ENCODE results near the gene SMG6.

- TF ChIP-seq CTCF (IDR thresholded peaks at IDR 0.05; ENCODE audit: low read depth, low read length) (no peak), POLR2A (IDR thresholded peaks at IDR 0.05; ENCODE audit: extremely low read depth, insufficient read length) (no peak), MAX (IDR thresholded peaks at IDR 0.05; ENCODE audit: low read depth, low read length) (no peak)
Measured at GRCh38 chr17:2213291-2213960, 90.2 kb downstream of the SMG6 start.
